Ureter (tissue), 1 donor: ENCODE measurements around the gene CFAP54. TPM values are rescaled to one million over a fixed set of nuclear protein-coding genes. Genes with fewer than 3 reads are reported as not detected.

Source experiments
- DNase-seq: peaks from one replicate; pipeline ENCODE4 v3.0.0-alpha.2; 2020; ENCODE audit warnings: low spot score
- total RNA-seq: library from RNA; stranded (reverse); gene quantifications from one replicate; pipeline ENCODE4 v1.2.4, GENCODE V29; 2023
- donor health status: DM: yes; HTN: yes; CAD: no.

Gene CFAP54
- total RNA-seq, 1 donor from 2014 or later = 2.6 TPM

- DNase-seq = no peak
Measured at GRCh38 chr12:96886998-96887677, 397.8 kb downstream of the CFAP54 start.

GRCh38 chr12:96889273-96889933, 400.0 kb downstream of the CFAP54 start:
- DNase-seq = no peak

- DNase-seq = no peak
Measured at GRCh38 chr12:96890331-96890730, 401.0 kb downstream of the CFAP54 start.

- no peak for DNase-seq
Measured at GRCh38 chr12:96892104-96892503, 402.7 kb downstream of the CFAP54 start.

- no peak for DNase-seq
Measured at GRCh38 chr12:96897421-96897820, 408.0 kb downstream of the CFAP54 start.

- no peak for DNase-seq
Measured at GRCh38 chr12:96901175-96901574, 411.8 kb downstream of the CFAP54 start.

- DNase-seq = no peak
Measured at GRCh38 chr12:96902076-96902475, 412.7 kb downstream of the CFAP54 start.

GRCh38 chr12:96906498-96906848, 417.1 kb downstream of the CFAP54 start:
- no peak for DNase-seq

- DNase-seq = peak; percentile 84
Measured at GRCh38 chr12:96906849-96907670, 417.7 kb downstream of the CFAP54 start, which contains the start of gene NEDD1. Gene NEDD1 (plus strand): TSS chr12:96907257. CDS start chr12:96909760, 2,503 bp downstream.

GRCh38 chr12:96907671-96908422, 418.5 kb downstream of the CFAP54 start:
- DNase-seq = no peak

- no peak for DNase-seq
Measured at GRCh38 chr12:96908423-96908675, 419.0 kb downstream of the CFAP54 start.

- DNase-seq = no peak
Measured at GRCh38 chr12:96912261-96912660, 422.9 kb downstream of the CFAP54 start.

GRCh38 chr12:96912943-96913342, 423.6 kb downstream of the CFAP54 start:
- no peak for DNase-seq

- DNase-seq = no peak
Measured at GRCh38 chr12:96919510-96920210, 430.3 kb downstream of the CFAP54 start.

Other genes with a start within 250 kb of the CFAP54 start
- gene CDK17, start 89.1 kb upstream of the CFAP54 start, total RNA-seq = 40.9 TPM